ENCODE data around the gene FRMD1. TPM values are rescaled to one million over a fixed set of nuclear protein-coding genes. Genes with fewer than 3 reads are reported as not detected.

The FRMD1 gene
- polyA plus RNA-seq, 1 experiment, result not detected

DNA sequence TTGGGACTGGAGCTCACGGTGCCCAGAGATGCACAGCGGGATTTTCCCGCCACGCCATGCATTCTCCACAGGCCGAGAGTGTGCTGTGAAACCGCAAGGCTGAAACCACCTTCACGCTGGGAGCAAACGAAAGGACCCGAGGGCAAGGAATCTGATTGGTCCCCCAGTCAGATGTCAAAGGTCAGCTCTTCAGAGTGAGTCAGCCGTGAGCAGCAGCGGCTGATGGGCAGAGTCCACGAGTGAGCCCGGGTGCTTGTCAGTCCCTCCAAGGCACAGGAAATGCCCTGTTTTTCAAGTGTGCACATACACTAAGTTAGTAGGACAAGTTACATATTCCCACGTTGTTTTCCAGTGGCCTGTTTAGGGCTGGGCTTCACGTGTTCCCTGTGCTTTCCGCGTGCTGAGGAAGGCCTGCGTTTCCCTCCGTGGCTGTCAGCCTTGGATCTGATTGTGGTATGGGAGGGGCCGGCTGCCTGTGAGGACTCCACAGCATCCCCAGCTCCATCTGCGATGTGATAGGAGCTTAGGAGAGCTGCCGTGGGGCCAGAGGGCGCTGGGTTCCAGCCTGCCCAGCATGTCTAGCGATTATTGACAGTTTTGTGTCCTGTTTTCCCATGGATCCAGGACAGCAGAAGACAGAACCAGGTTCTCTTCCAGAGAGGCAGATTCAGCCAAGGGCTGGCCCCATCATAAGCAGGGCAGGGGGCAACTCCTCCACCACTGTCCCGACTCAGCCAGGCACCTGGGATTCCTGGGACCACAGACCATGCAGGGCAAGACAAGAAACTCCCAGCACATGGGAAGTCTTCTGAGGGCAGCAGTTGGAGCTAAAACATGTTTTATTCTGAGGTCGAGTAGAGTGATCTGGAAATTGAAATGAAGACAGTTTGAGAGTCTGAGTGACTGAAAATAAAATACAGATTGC, 38.2 kb upstream of the FRMD1 start:
- no peak for DNase-seq (ENCODE audit: low read depth)
- ChIA-PET CTCF (interaction anchor here (1.7 kb wide), 1 partner anchor 209 kb away, joined by 6 read pairs; no protein-coding TSS in a partner anchor), POLR2A (no interaction called here)
- Histone ChIP-seq H3K4me3 (ENCODE audit: low read depth, low read length) (no peak overlapping the region), H3K36me3 (ENCODE audit: control insufficient read depth, insufficient read depth, low read length) (no peaks in the 10 kb centered on the region), H3K27me3 (ENCODE audit: control insufficient read depth, insufficient read depth, low read length) (no peaks in the 10 kb centered on the region)
- TF ChIP-seq, protein P1, sequence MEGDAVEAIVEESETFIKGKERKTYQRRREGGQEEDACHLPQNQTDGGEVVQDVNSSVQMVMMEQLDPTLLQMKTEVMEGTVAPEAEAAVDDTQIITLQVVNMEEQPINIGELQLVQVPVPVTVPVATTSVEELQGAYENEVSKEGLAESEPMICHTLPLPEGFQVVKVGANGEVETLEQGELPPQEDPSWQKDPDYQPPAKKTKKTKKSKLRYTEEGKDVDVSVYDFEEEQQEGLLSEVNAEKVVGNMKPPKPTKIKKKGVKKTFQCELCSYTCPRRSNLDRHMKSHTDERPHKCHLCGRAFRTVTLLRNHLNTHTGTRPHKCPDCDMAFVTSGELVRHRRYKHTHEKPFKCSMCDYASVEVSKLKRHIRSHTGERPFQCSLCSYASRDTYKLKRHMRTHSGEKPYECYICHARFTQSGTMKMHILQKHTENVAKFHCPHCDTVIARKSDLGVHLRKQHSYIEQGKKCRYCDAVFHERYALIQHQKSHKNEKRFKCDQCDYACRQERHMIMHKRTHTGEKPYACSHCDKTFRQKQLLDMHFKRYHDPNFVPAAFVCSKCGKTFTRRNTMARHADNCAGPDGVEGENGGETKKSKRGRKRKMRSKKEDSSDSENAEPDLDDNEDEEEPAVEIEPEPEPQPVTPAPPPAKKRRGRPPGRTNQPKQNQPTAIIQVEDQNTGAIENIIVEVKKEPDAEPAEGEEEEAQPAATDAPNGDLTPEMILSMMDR (IDR thresholded peaks at IDR 0.05; ENCODE audit: insufficient read depth, low read depth, low read length), result no peak

DNA sequence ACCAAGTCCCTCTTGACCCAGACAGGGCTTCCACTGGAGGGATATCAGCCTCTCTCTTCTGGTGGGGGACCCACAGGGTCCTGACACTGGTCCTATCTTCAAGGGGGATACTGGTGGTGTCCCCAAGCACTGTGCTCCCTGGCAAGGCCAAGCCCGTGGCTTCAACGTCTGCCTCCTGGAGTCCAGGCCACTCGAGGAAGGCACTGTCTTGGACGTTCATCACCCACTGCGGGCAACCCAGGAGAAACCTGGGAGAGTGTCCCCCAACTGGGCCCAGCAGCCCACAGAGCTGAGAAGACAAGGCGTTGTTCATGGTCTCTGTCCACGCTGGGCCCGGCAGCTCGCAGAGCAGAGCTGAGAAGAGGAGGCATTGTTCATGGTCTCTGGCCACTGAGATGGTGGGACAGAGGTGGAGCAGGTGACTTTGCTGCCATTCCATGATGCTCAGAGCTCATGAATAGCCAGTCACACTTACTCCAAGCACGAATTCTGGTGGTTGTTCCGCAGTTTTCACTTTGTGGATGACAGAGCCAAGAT, 37.5 kb upstream of the FRMD1 start:
- H3K27me3 ChIP-seq (ENCODE audit: control insufficient read depth, insufficient read depth, low read length), result no peaks in the 10 kb centered on the region
- ChIA-PET CTCF (no interaction called here), POLR2A (no interaction called here)
- no peak for DNase-seq (ENCODE audit: low read depth)
- H3K4me3 ChIP-seq (ENCODE audit: low read depth, low read length), result no peak overlapping the region
- TF ChIP-seq, protein P1 (IDR thresholded peaks at IDR 0.05; ENCODE audit: insufficient read depth, low read depth, low read length), result no peak
- no peaks in the 10 kb centered on the region for H3K36me3 ChIP-seq (ENCODE audit: control insufficient read depth, insufficient read depth, low read length)

GRCh38 chr6:168115748-168116437, 36.9 kb upstream of the FRMD1 start:
- POLR2A ChIA-PET, result no interaction called here
- TF ChIP-seq, protein P1 (IDR thresholded peaks at IDR 0.05; ENCODE audit: insufficient read depth, low read depth, low read length), result no peak
- CTCF ChIA-PET, result no interaction called here
- H3K4me3 ChIP-seq (ENCODE audit: low read depth, low read length), result no peak overlapping the region
- no peak for DNase-seq (ENCODE audit: low read depth)
- H3K27me3 ChIP-seq (ENCODE audit: control insufficient read depth, insufficient read depth, low read length), result no peaks in the 10 kb centered on the region
- H3K36me3 ChIP-seq (ENCODE audit: control insufficient read depth, insufficient read depth, low read length), result no peaks in the 10 kb centered on the region

DNA sequence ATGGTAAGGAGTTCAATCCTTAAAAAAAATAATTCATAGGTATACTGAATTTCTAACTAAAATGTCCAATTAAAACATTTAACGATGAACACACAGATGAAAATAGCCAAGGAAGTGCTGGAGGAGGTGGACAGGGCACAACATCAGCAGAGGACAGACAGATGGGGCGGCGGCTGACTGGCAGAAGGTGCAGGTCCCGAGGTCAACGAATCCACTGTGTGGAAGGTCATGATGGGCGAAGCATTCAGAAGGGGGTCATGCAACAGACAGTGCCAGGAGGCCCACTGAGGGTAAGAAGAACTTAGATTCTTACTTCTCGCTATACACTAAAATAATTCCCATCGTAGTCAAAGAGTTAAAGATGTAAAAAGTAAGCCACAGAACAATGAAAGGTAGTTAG, 34.2 kb upstream of the FRMD1 start:
- ChIA-PET POLR2A (no interaction called here), CTCF (no interaction called here)
- Histone ChIP-seq H3K4me3 (ENCODE audit: low read depth, low read length) (no peak overlapping the region), H3K36me3 (ENCODE audit: control insufficient read depth, insufficient read depth, low read length) (no peaks in the 10 kb centered on the region), H3K27me3 (ENCODE audit: control insufficient read depth, insufficient read depth, low read length) (no peaks in the 10 kb centered on the region)
- TF ChIP-seq, protein P1 (IDR thresholded peaks at IDR 0.05; ENCODE audit: insufficient read depth, low read depth, low read length), result no peak
- no peak for DNase-seq (ENCODE audit: low read depth)

DNA sequence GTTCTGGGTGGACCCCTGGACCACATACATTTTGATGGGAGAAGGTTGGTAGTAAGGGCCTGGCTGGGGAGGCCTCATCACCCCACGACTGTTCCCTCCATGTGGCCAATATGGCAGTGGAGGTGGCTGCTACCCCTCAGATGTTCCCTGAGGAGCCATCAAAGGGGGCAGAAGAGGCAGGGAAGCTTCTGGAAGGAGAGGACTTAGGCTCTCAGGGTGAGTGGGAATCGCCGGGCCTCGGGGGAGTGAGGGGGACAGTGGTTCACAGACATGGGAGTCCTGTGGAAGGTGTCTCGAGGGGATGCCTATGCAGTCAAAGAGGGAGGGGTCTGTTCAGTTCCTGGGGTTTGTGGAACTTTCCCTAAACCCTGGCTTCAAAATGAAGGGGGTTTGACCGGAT, 32.9 kb upstream of the FRMD1 start:
- H3K4me3 ChIP-seq (ENCODE audit: low read depth, low read length), result no peak overlapping the region
- no peaks in the 10 kb centered on the region for H3K36me3 ChIP-seq (ENCODE audit: control insufficient read depth, insufficient read depth, low read length)
- ChIA-PET CTCF (no interaction called here), POLR2A (no interaction called here)
- H3K27me3 ChIP-seq (ENCODE audit: control insufficient read depth, insufficient read depth, low read length), result no peaks in the 10 kb centered on the region
- no peak for DNase-seq (ENCODE audit: low read depth)
- TF ChIP-seq, protein P1 (IDR thresholded peaks at IDR 0.05; ENCODE audit: insufficient read depth, low read depth, low read length), result no peak

Measured in BJ (cell line).